ENCODE measurements around the gene CD200. TPM values are rescaled to one million over a fixed set of nuclear protein-coding genes. Genes with fewer than 3 reads are reported as not detected.

The CD200 gene
- total RNA-seq, 1 experiment from 2014 or later: not detected

DNA sequence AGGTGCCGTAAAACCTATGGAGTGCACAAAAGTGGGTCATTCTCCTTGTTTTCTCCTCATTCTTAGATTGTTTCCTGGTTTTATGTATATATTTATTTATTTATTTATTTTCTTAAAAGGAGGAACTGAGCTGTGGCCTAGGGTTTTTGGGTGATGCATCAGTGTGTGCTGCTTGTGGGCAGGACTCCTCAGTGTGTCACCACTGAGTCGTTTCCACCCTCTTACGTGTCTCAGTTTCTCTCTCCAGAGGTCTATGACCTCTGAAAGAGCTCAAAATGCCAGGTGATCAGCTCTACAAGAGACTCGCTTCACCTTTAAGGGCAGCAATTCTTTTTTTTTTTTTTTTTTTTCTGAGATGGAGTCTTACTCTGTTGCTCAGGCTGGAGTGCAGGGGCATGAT lies 72.9 kb downstream of the CD200 start:
- Histone ChIP-seq H3K9me3 (ENCODE audit: control insufficient read depth, insufficient read depth, low read depth, low read length) (no peaks in the 10 kb centered on the region), H3K4me3 (ENCODE audit: low read depth in 2 of 2, low read length in 2 of 2) (no peak overlapping the region), H3K27ac (ENCODE audit: low read length) (no peak overlapping the region), H3K4me1 (ENCODE audit: control insufficient read depth, insufficient read depth, low read length) (no peaks in the 10 kb centered on the region), H3K36me3 (ENCODE audit: control insufficient read depth, insufficient read depth, low read length) (no peaks in the 10 kb centered on the region), H3K27me3 (ENCODE audit: control insufficient read depth, insufficient read depth, low read length) (no peaks in the 10 kb centered on the region)
- no TSS peak for BruUV-seq (replicated peaks)
- in situ Hi-C loops (cut with HindIII; ENCODE audit: low pct_unique_long_range_greater_than_20kb, low sequenced_read_pairs): no loop called here
- DNase-seq (ENCODE audit: low read depth, low spot score) (no peak), ATAC-seq (no peak)
- ChIA-PET CTCF (no interaction called here), POLR2A (no interaction called here)
- intact Hi-C loops (cut with micrococcal nuclease; ENCODE audit: unreplicated experiment): no loop called here
- TF ChIP-seq, protein P1, sequence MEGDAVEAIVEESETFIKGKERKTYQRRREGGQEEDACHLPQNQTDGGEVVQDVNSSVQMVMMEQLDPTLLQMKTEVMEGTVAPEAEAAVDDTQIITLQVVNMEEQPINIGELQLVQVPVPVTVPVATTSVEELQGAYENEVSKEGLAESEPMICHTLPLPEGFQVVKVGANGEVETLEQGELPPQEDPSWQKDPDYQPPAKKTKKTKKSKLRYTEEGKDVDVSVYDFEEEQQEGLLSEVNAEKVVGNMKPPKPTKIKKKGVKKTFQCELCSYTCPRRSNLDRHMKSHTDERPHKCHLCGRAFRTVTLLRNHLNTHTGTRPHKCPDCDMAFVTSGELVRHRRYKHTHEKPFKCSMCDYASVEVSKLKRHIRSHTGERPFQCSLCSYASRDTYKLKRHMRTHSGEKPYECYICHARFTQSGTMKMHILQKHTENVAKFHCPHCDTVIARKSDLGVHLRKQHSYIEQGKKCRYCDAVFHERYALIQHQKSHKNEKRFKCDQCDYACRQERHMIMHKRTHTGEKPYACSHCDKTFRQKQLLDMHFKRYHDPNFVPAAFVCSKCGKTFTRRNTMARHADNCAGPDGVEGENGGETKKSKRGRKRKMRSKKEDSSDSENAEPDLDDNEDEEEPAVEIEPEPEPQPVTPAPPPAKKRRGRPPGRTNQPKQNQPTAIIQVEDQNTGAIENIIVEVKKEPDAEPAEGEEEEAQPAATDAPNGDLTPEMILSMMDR (IDR thresholded peaks at IDR 0.05): no peak
- TF ChIP-seq, protein P2, sequence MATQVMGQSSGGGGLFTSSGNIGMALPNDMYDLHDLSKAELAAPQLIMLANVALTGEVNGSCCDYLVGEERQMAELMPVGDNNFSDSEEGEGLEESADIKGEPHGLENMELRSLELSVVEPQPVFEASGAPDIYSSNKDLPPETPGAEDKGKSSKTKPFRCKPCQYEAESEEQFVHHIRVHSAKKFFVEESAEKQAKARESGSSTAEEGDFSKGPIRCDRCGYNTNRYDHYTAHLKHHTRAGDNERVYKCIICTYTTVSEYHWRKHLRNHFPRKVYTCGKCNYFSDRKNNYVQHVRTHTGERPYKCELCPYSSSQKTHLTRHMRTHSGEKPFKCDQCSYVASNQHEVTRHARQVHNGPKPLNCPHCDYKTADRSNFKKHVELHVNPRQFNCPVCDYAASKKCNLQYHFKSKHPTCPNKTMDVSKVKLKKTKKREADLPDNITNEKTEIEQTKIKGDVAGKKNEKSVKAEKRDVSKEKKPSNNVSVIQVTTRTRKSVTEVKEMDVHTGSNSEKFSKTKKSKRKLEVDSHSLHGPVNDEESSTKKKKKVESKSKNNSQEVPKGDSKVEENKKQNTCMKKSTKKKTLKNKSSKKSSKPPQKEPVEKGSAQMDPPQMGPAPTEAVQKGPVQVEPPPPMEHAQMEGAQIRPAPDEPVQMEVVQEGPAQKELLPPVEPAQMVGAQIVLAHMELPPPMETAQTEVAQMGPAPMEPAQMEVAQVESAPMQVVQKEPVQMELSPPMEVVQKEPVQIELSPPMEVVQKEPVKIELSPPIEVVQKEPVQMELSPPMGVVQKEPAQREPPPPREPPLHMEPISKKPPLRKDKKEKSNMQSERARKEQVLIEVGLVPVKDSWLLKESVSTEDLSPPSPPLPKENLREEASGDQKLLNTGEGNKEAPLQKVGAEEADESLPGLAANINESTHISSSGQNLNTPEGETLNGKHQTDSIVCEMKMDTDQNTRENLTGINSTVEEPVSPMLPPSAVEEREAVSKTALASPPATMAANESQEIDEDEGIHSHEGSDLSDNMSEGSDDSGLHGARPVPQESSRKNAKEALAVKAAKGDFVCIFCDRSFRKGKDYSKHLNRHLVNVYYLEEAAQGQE (IDR thresholded peaks at IDR 0.05; ENCODE audit: insufficient read depth in 1 of 2, low read depth in 2 of 2, low read length in 1 of 2): no peak
- TF ChIP-seq POLR2AphosphoS5 (IDR thresholded peaks at IDR 0.05; ENCODE audit: low read depth, low read length): no peak

DNA sequence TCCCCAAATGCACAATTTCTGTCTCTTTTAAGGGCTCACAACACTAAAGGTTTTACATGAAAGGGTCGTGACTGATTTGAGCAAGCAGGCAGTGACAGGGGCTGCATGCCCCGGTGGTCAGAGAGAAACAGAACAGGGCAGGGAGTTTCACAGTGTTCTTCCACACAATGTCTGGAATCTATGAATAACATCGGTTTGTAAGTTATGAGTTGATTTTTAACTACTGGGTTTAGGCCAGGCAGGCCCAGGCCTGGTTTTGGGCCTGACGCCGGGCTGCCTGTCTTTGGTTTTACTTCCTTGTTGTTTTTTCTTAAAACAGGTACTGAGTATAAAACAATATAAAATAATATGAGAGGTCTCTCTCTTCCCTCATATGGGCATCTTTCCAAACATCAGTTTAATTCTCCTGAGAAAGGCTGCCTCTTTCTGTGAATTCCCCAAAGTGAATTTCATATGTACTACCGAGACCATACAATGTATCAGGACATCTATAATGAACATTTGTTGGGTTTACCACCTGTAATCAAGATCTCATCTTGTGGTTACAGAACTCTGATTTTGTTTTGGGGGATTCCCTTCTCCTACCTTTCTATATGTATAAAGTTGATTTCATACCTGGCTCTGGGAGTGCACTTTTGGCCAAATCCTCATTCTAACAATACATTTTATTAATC lies 74.4 kb downstream of the CD200 start:
- no peaks in the 10 kb centered on the region for H3K9me3 ChIP-seq (ENCODE audit: control insufficient read depth, insufficient read depth, low read depth, low read length)
- intact Hi-C loops (cut with micrococcal nuclease; ENCODE audit: unreplicated experiment): no loop called here
- no peak overlapping the region for H3K27ac ChIP-seq (ENCODE audit: low read length)
- no TSS peak for BruUV-seq (replicated peaks)
- CTCF ChIA-PET: no interaction called here
- in situ Hi-C loops (cut with HindIII; ENCODE audit: low pct_unique_long_range_greater_than_20kb, low sequenced_read_pairs): no loop called here
- no peak overlapping the region for H3K4me3 ChIP-seq (ENCODE audit: low read depth in 2 of 2, low read length in 2 of 2)
- TF ChIP-seq, protein P2 (IDR thresholded peaks at IDR 0.05; ENCODE audit: insufficient read depth in 1 of 2, low read depth in 2 of 2, low read length in 1 of 2): no peak
- TF ChIP-seq POLR2AphosphoS5 (IDR thresholded peaks at IDR 0.05; ENCODE audit: low read depth, low read length): no peak
- ATAC-seq (no peak), DNase-seq (ENCODE audit: low read depth, low spot score) (no peak)
- POLR2A ChIA-PET: interaction anchor here (0.6 kb wide), 1 partner anchor 112 kb away, joined by 10 read pairs; no protein-coding TSS in a partner anchor
- H3K4me1 ChIP-seq (ENCODE audit: control insufficient read depth, insufficient read depth, low read length): no peaks in the 10 kb centered on the region
- H3K27me3 ChIP-seq (ENCODE audit: control insufficient read depth, insufficient read depth, low read length): no peaks in the 10 kb centered on the region
- H3K36me3 ChIP-seq (ENCODE audit: control insufficient read depth, insufficient read depth, low read length): no peaks in the 10 kb centered on the region
